H1 (cell line): ENCODE data around the gene TRAPPC12. TPM values are rescaled to one million over a fixed set of nuclear protein-coding genes. Genes with fewer than 3 reads are reported as not detected.

Experiments used
- SIRT6 ChIP-seq: IDR thresholded peaks from one replicate; pipeline ENCODE4 v1.7.1; 2012; ENCODE audit warnings: low read length, inconsistent platforms
- SP1 ChIP-seq: IDR thresholded peaks from 2 replicates; pipeline ENCODE4 v1.6.1; 2011; ENCODE audit warnings: low read depth, low read length
- polyA plus RNA-seq, 7 experiments: library from polyadenylated mRNA; depleted of rRNA in 3 of 7; stranded (reverse) in 5 of 7; unstranded in 2 of 7; fragments of >200 nt in 5 of 7; fragments of 200-250 nt in 2 of 7; gene quantifications; 1 replicate in 5 of 7; 2 replicates in 1 of 7; 4 replicates in 1 of 7; pipeline versions ENCODE4 v1.2.1 to v1.2.3, GENCODE V29; 2011 to 2013; ENCODE audit warnings: missing spikeins in 2 of 7, mixed read lengths in 2 of 7
- total RNA-seq: library from RNA; stranded (reverse); fragmentation: NEBNext Ultra II Directional; extraction: Animal tissue kit (Norgen Biotek cat#: 25700); gene quantifications from 2 replicates; pipeline ENCODE4 v1.2.1, GENCODE V29; 2021

The TRAPPC12 gene
- total and polyA plus RNA-seq, 2 of the 8 experiments (the other 6 are each of a cell fraction or from before 2014, with no cell fraction given), result 35.0 to 67.3 TPM

DNA sequence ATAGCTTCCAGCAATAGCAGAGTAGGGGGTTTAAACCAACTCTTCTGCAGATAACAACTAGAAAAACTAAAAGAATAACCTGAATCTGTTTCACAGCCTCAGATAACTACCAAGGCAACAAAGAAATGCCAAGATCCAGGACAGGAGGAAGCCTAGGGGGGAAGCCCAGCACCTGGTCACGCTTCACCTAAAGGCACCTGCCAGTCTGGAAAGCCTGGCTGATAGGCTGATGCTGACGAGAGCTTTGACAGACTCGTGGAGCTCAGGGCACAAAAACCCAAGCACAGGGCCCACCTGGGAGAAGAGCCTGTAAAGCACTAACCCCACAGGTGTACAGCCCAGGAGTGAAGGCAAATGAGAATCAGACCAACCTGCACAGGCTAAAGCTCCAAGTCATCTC, 24.5 kb upstream of the TRAPPC12 start (continued):
- TF ChIP-seq SIRT6, result no peak
- TF ChIP-seq SP1, result no peak
